HG03521 (cell line): ENCODE data around the gene PURA.
A peak's percentile ranks its signal among the peaks of the same experiment; 100 is the strongest.

Source experiments
- ATAC-seq: cut with Tn5 transposase; IDR thresholded peaks from one replicate; pipeline ENCODE4 v1.9.1; 2021; ENCODE audit warnings: mild to moderate bottlenecking, moderate library complexity; ENCODE audit not compliant: unreplicated experiment

Gene PURA

DNA sequence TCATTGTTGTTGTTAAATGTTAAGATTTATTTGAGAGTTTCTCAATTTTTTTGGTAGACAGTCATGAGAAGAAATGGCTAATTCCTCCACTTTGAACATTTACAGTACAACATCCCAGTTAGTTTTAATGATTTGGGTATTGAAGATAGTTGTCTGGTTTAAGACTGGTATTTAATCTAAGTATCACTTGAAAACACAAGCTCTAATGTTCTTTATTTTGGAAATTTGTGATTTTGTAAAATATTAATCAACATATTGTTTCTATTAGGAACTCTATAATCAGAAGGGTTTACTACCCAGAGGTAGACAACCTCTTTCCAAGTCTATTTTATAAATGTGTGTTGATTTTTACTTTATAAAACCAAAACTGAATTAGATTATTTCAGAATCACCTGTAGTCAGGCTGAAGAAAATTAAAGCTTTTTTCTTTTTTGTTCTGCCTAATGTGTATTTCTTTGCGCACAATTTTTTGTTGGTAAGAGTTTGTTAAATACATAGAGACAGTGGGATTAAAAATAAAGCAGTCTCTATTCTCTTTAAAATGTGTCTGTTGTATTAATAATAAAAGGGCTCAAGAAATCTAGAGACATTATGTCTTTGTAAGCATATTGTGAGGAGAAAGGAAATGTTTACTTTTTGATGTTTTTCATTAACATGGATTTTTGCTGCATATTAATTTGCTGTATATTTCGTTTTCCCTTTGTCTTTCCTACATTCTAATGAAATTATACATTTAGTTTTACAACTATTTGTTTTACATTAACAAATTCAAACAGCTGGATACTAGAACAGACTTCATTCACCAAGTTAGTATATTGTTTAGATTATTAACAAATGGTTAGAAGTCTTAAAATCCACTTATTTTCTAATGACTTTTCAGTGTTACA is 3.9 kb upstream of the PURA start:
- ATAC-seq = no peak

DNA sequence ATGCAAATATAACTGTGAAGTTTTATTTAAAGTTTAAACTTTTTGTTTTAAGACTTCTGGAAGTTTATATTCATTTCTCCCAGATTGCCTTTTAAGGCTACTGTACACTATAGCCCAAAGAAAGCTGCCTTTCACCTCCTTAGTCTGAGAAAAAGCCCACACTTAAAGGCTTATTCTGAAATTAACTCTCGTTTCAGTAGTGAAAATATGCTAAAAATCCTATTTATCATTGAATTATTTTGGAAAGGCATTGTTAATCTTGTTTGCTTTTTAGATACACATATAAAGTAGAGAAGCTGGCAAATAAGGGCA is 3.3 kb upstream of the PURA start:
- no peak for ATAC-seq

DNA sequence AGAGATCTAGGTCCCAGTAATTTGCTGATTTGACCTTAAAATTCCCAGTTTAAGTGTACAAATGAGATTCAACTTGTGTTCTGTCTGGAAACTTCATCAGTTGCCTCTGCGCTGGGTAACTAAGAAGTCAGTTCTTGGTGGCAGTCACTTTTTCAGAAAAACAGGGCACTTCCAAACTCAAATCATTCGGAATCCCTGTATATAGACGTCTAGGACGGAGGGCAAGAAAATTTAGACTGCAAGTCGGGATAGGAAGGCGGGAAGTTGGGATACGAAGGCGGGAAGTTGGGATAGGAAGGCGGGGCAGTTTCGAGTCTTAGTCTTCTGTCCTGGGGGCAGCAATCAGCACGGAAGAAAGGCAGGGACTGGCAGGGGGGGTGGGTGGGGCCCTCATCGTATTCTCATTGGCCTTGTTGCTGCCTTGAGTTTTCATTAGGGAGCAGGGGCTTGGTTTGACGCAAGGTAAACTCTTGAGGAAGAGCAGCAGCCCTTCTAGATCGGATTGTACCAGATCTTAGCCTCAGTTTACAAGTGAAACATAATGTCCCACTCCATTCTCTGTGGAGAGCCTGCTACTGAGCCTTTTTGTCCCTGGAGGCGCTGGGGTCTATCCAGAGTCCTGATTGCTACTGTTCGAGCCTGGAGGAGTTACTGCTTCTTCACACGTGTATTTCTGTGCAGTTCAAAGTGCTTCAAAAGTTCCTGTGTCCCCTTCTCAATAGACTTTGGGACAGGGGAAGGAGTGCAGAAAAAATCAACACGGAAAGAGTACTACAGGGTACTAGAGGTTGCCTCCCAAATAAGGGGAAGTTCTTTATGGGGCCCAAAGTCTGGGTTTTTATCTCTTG is 2.7 kb upstream of the PURA start:
- no peak for ATAC-seq

DNA sequence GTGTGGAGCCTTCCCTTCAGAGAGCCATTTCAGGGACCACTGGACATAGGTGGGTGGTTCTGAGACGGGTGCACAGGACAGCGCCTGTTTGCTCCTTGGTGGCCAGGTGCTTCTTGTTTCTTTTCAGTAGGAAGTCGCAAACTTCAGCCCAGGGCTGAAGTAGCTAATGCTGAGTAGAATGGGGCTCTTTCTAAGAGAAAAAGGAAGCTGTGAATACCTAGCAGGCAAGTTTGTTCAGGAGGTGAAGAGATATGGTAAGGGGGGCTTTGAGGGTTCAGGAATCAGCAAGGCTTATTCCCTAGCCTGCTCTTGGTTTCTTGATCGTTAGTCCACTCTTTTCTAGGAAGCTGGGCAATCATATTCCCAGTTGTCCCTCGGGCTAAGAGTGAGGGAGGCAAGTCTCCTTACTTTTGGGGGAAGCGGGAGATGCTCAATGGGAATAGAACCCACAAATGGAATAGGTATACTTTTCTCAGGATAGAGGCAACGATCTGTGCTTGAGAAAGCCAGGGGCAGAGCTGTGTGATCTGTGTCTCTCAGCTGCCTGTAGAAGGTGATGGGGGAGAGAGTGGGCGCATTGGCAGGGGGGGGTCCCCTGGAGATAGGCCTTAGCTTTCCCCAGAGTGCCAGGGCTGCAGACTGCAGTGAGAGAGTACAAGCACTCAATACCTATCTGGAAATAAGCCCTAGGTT is 1.9 kb upstream of the PURA start:
- no peak for ATAC-seq

DNA sequence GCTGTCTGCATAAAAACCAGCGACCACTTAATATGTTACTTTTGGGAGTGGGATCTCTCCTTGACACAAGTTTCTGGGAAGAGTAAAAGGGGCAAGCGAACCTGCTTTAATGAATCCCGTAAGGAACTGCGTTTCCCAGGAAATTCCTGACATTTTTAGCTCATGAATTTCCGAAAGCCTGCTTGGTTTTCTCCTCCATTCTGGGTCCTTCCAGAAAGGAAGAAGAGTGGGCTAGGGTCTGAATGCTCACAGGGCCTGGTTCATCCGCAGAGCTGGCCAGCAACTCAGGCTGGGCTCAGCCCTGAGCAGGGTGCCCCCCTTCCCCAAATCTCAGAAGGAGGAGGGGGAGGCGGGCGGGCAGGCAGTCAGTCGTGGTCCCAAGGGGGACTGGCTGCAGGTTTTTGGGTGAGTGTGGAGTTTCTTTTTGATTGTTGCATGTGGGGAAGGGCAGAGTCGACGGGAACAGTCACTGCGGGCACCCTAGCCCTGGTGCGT is 1.2 kb upstream of the PURA start:
- no peak for ATAC-seq

DNA sequence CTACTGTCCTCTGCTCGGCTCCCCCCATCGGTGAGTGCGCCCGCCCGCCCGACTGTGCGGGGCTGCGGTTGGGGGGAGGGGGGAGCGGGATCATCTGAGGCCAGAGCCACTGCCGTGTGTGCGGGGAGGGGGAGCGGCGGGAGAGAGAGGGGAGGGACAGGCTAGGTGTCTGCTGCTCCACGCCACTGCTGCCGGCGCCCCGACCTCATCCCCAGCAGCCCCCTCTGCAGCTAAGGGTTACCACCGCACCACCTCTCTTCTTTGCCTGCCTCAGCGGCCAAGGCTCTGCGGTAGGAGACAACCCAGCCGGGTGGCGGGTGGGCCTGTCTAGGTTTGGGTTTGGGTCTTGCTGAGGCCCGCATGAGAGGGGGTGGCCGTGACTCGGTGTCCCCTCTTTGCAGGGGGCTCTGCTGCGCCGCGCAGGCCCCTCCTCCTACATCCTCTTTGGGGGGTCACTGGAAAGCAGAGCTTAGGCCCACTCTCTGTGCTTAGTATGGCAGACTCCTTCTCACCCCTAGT is 670 bp upstream of the PURA start:
- no peak for ATAC-seq

DNA sequence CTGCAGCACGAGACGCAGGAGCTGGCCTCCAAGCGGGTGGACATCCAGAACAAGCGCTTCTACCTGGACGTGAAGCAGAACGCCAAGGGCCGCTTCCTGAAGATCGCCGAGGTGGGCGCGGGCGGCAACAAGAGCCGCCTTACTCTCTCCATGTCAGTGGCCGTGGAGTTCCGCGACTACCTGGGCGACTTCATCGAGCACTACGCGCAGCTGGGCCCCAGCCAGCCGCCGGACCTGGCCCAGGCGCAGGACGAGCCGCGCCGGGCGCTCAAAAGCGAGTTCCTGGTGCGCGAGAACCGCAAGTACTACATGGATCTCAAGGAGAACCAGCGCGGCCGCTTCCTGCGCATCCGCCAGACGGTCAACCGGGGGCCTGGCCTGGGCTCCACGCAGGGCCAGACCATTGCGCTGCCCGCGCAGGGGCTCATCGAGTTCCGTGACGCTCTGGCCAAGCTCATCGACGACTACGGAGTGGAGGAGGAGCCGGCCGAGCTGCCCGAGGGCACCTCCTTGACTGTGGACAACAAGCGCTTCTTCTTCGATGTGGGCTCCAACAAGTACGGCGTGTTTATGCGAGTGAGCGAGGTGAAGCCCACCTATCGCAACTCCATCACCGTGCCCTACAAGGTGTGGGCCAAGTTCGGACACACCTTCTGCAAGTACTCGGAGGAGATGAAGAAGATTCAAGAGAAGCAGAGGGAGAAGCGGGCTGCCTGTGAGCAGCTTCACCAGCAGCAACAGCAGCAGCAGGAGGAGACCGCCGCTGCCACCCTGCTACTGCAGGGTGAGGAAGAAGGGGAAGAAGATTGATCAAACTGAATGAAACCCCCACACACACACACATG is 654 bp downstream of the PURA start:
- peak; percentile 23 for ATAC-seq

DNA sequence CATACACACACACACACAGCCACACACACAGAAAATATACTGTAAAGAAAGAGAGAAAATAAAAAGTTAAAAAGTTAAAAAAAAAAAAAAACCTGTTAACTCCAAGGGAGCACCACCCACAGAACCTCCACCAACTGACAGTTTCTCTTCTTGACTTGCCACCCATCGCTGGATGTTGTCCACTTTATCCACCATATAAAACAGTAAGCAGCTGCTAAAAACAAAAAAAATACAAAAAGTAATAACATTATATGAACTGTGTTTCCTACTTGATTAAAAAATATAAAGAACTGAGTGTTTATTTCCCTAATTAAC is 1.2 kb downstream of the PURA start:
- no peak for ATAC-seq

DNA sequence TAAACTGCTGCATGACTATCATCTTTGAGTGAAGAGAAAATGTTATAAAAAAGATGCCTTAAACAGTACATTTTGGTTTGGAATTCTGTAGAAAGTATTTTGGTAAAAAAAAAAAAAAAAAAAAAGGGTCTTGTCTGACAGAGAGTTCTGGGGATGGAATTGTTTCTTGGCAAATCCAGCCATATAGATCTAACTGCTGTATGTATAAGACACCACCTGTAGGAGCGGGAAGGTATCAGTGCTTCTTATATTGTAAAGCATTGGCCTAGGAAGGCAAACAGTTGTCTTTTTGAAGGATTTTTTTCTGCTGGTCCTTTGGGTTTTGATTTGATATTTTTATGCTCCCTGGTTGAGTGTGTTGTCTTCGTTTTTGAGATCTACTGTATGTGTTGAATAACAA is 2.8 kb downstream of the PURA start:
- no peak for ATAC-seq

DNA sequence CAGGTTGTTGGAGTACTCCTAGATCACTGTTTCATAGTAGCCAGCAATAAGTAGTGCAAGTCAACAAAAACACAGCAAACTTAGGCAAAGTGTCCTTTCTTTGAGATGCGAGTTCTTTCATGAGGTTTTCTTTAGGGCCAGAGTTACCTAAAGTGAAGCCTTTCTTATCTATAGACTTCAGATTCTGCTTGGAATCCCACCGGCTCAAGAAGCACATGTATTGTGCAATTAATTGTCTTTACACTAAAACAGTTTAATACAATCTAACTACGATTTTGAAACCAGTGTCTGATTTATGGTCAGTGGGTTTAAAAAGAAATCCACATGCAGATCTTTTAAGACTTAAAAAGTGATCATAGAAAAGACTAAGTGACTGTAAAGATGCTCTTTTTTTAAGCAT is 3.6 kb downstream of the PURA start:
- ATAC-seq = no peak

DNA sequence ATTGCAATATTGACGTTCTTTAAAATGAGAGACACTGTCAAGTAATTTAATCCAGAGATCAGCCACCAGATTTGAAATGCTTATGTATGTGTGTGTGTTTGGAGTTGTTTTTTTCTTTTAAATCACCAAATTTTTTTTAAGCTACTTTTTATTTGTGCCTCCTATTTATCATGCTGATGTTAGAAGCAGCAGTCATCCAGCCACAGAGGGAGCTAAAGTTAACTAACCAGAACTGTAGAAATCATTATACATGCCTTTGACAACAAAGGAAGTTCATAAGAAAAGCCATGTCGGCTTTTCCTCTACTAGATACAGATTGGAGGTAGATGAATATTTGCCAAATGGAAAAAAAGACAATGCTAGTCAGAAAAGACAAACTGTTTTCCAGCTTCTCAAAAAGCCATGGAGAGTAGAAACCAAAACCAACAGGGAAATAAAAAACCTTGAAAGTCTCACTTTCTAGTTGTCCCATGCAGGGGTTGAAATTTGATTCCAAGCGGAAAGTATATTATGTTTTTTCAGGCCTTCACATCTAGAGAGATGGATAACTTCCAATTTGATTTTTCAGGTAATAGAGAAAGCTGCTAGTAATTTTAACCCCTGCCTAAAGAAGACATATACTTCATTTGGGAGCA is 4.5 kb downstream of the PURA start:
- no peak for ATAC-seq

DNA sequence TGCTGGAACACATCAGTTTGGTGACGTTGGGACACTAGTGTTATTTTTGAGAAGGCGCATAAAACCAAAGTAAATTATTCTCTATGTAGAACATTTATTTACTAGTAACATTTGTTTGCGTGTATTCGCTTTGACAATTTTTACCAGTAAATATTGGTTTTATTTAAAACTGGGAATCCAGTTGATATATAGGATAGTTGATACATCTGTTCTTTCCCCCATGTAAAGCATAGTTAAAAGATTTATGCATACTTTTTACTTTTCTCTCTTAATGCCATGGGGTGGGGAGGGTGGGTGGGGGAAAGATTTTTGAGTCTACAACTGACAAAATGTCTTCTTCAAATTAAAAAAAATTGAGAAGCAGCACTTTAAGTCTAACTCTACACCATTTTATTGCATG is 11.7 kb downstream of the PURA start, which contains the start of gene IGIP:
TSS of gene IGIP (plus strand) at position 301 of the 400 bp plus-strand sequence. CDS start 2,540 bp downstream, outside the sequence.
- no peak for ATAC-seq

DNA sequence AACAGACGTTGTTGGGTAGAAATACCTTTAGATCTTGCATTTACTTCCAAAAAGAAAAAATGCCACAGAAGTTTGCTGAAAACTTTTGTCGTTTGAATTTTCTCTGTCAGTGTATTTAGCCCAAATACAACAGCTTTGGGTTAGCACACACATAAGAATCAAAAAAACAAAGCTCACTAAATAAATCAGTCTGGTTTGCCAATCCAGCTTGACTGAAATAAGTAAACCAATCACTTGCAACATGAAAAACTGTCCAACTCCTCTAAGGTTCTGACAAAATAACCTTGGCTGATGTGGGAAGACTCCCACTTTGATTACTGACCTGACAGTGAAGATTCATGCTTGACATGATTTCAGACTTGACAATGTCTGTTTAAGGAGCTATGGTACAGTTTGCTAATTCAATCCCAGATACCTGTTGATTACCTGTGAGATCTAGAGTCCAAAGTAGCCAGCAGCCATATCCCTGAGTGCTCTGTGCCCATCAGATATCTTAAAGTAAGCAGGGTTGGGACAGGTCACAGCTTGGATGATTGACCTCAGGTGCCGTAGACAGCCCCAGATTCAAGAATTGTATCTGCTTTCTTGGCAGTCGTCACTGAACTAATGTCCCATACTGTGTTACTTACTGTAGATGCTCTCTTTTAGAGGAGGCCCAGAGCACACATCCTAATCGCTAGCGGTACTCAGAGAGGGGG is 12.6 kb downstream of the PURA start:
- ATAC-seq = no peak

DNA sequence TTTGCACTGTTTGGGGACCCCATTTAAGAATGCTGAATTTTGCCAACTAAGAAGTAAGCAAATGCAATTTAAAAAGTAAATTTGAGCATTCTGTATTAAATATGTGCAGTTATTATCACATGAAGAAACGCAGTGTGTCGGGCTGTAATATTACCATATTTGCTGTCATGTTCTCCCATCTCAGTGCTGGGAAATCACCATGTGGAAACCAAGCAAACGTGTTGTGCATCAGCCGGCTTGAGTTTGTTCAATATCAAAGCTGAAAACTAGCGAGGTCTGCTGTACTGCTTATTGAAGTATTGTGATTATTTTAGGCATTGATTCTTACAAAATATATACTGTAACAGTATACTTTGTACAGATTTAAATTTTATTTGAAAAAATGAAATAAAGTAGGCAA is 14.5 kb downstream of the PURA start:
- no peak for ATAC-seq

DNA sequence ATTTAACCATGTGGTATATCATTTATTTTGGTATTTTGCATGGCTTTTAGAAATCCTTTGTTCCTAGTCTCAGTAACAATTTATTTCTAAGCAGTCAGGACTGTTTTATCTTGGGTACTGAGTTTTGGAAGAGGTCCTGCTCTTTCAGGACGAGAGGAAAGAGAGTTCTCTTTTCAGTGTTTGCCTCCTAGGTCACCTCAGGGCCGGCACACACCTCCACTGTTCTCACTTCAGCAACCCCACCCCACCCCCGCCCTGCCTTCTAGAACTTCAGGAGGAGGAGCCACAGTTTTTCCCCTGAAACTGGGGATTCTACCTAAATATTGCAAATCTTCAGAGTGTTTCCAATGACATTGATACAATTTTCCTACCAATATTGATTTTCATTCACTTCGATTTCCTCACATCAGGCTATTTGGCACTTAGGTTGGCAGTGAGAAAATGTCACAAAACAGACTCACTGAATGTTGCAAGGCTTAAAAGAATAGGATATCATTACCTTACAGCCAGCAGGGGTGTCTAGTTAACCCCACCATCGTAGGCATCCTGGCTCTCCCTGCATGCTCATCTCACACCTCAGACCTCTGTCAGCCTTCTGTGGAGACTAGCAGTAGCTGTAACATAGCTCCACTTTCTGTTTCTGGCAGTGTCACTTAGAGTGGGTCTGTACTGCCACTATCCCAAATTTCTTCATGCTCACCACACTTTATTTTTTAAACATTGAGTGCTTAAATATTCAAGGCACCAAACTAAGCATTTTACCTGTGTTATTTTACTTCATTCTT is 17.2 kb downstream of the PURA start:
- no peak for ATAC-seq

DNA sequence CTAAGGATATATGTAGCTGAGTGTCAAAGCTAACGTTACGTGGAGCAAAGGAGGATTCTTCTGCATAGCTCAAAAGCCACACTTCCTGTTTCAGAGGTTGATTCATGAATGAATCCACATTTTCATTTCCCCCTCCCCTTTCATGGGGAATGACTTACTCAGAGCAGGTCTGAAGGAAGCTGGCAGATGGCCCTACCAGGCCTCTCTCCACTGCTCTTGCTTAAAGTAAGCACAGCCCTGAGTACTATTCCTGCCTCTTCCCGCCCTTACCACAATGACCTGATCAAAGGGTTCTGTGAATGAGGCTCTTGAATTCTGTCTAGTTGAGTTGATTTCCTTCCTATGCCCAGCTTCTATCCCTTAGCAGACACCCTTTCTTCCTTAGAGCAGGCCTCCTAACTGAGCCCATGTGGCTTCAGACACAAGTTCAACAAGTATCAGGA is 18.1 kb downstream of the PURA start:
- no peak for ATAC-seq

DNA sequence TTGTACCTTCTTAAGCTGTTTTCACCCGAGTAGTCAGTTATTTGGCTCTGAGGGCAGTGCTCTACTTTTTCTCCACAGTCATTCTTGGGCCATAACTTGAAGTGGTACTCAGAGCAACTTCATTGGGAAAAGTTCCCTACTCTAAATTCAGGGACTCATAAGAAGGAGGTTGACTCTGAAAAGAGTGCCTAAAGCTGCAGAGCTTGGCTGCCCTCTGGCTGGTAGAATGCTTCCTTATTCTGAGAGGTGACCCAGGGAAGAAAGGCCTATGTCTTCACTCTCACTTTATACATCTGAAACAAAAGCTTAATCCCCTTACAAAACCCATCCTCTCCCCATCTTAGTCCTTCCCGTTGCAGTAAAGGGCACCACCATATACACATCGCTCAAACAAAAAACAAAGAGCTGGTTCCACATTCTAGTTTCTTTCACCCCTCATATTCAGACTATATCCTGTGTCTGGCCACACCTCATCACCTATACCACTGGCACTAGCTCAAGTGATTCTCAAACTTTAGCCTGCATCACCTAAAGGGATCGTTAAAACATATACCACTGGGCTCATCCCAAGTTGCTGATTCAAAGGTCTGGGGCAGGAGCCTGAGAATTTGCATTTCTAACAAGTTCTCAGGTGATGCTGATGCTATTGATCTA is 19.7 kb downstream of the PURA start:
- ATAC-seq = no peak
